K562 (cell line): Measurements from ENCODE around the gene CGB8. TPM values are rescaled to one million over a fixed set of nuclear protein-coding genes. Genes with fewer than 3 reads are reported as not detected.

Experiments
- ARID1B ChIP-seq: fragments of 450-650 bp; IDR thresholded peaks from 2 replicates; pipeline ENCODE4 v1.6.1; 2016; ENCODE audit warnings: antibody characterized with exemption, mild to moderate bottlenecking, inconsistent platforms
- BCOR ChIP-seq: fragments of 450-650 bp; IDR thresholded peaks from 2 replicates; pipeline ENCODE4 v1.6.1; 2016
- CBFA2T2 ChIP-seq: fragments of 450-650 bp; conservative IDR thresholded peaks from 2 replicates; pipeline ENCODE4 v1.6.1; 2017; ENCODE audit warnings: mild to moderate bottlenecking
- CEBPB ChIP-seq: fragments of 450-650 bp; IDR thresholded peaks from 2 replicates; pipeline ENCODE4 v1.6.1; 2016; ENCODE audit warnings: missing genetic modification characterization, missing compliant biosample characterization
- EGR1 ChIP-seq: fragments of 450-650 bp; conservative IDR thresholded peaks from 2 replicates; pipeline ENCODE4 v1.6.1; 2017; ENCODE audit warnings: mild to moderate bottlenecking
- FOXJ2 ChIP-seq: fragments of 200-800 bp; sonication (Bioruptor generic); IDR thresholded peaks from 2 replicates; pipeline ENCODE4 v1.6.1; 2016; ENCODE audit warnings: missing genetic modification characterization, missing compliant biosample characterization
- HMBOX1 ChIP-seq: sonication (generic); IDR thresholded peaks from 2 replicates; pipeline ENCODE4 v1.6.1; 2016
- JUN ChIP-seq, 2 experiments: sonication (generic) in 1 of 2; formaldehyde crosslinking in 1 of 2; IDR thresholded peaks; 2 replicates each; pipeline versions ENCODE4 v1.6.1 to v1.8.0; 2012 to 2022; ENCODE audit warnings: borderline replicate concordance in 2 of 2, mild to moderate bottlenecking in 2 of 2, improper control_type of control experiment in 1 of 2, low read depth in 1 of 2, low read length in 1 of 2, missing genetic modification reagents in 1 of 2
- LCOR ChIP-seq: sonication (generic); formaldehyde crosslinking; IDR thresholded peaks from 2 replicates; pipeline ENCODE4 v1.8.0; 2022; ENCODE audit warnings: mild to moderate bottlenecking, missing genetic modification reagents
- NBN ChIP-seq: fragments of 450-650 bp; IDR thresholded peaks from 2 replicates; pipeline ENCODE4 v1.6.1; 2016; ENCODE audit warnings: low read depth, mild to moderate bottlenecking
- NR2F6 ChIP-seq: fragments of 450-650 bp; formaldehyde crosslinking; IDR thresholded peaks from 2 replicates; pipeline ENCODE4 v1.4.0; 2020; ENCODE audit warnings: mild to moderate bottlenecking
- POLR2B ChIP-seq: fragments of 450-650 bp; IDR thresholded peaks from 2 replicates; pipeline ENCODE4 v1.6.1; 2018; ENCODE audit warnings: low read depth; ENCODE audit not compliant: partially characterized antibody
- SUPT5H ChIP-seq: fragments of 450-650 bp; IDR thresholded peaks from 2 replicates; pipeline ENCODE4 v1.6.1; 2016
- TBP ChIP-seq: optimal IDR thresholded peaks from 2 replicates; pipeline ENCODE3; 2011; ENCODE audit warnings: low read depth, low read length, improper control_type of control experiment
- TSHZ1 ChIP-seq: fragments of 250-450 bp; sonication (Bioruptor Pico); IDR thresholded peaks from 2 replicates; pipeline ENCODE4 v1.4.0; 2020; ENCODE audit warnings: mild to moderate bottlenecking, moderate library complexity
- U2AF1 ChIP-seq: fragments of 200-400 bp; formaldehyde crosslinking; optimal IDR thresholded peaks from 2 replicates; pipeline ENCODE3; 2017; ENCODE audit warnings: mild to moderate bottlenecking, low read depth, low read length, moderate library complexity
- ZC3H11A ChIP-seq: IDR thresholded peaks from 2 replicates; pipeline ENCODE4 v1.6.1; 2012; ENCODE audit warnings: low read depth, low read length, improper control_type of control experiment
- ZKSCAN1 ChIP-seq: fragments of 150-350 bp; IDR thresholded peaks from 2 replicates; pipeline ENCODE4 v1.6.1; 2016; ENCODE audit warnings: low read depth, low read length
- ZNF224 ChIP-seq: sonication (generic); formaldehyde crosslinking; IDR thresholded peaks from 2 replicates; pipeline ENCODE4 v1.8.0; 2022; ENCODE audit warnings: mild to moderate bottlenecking, missing genetic modification reagents
- ZNF695 ChIP-seq: fragments of 450-650 bp; formaldehyde crosslinking; IDR thresholded peaks from 2 replicates; pipeline ENCODE4 v1.4.0; 2020; ENCODE audit warnings: mild to moderate bottlenecking, moderate library complexity
- ZNF707 ChIP-seq: fragments of 250-450 bp; sonication (Bioruptor Pico); conservative IDR thresholded peaks from 2 replicates; pipeline ENCODE4 v1.8.0; 2022; ENCODE audit warnings: inconsistent platforms, mild to moderate bottlenecking, moderate library complexity
- polyA plus RNA-seq, 8 experiments: library from polyadenylated mRNA; depleted of rRNA in 4 of 8; stranded (reverse) in 5 of 8; unstranded in 3 of 8; fragments of >200 nt; fragmentation: Nextera tagmentation in 2 of 8; fragmentation: Illumina TruSeq in 1 of 8; extraction: Ambion mirVana in 2 of 8; extraction: Trizol in 1 of 8; gene quantifications; 2 replicates each; pipeline versions ENCODE4 v1.2.1 to v1.2.3, GENCODE V29; 2011 to 2014; ENCODE audit warnings: inconsistent platforms in 1 of 8, missing spikeins in 1 of 8
- total RNA-seq, 7 experiments: library from RNA; depleted of rRNA in 6 of 7; stranded (reverse); fragments of >200 nt in 6 of 7; fragmentation: Illumina TruSeq in 2 of 7; extraction: Trizol in 2 of 7; gene quantifications; 2 replicates each; pipeline versions ENCODE4 v1.2.1 to v1.2.3, GENCODE V29; 2011 to 2021; ENCODE audit warnings: low replicate concordance in 1 of 7

The CGB8 gene
- total and polyA plus RNA-seq, 9 of the 15 experiments (the other 6 are each of a cell fraction or from before 2014, with no cell fraction given), result not detected

- TF ChIP-seq HMBOX1, result peak; percentile 77; the same call in 1 of the 2 replicates
- TF ChIP-seq FOXJ2 (tag), result no peak
- TF ChIP-seq JUN (IDR thresholded peaks at IDR 0.05; ENCODE audit: borderline replicate concordance, low read depth, low read length), result no peak
- no peak for TF ChIP-seq JUN (CRISPR knock-in tag; IDR thresholded peaks at IDR 0.05; ENCODE audit: borderline replicate concordance)
- 0 out of 2 replicates have a peak, but pooled peaks have one; percentile 35 for TF ChIP-seq CBFA2T2
- TF ChIP-seq CEBPB, result 0 out of 2 replicates have a peak, but pooled peaks have one; percentile 34
- no peak for TF ChIP-seq ZKSCAN1
- no peak for TF ChIP-seq BCOR
- 0 out of 2 replicates have a peak, but pooled peaks have one; percentile 23 for TF ChIP-seq EGR1
- TF ChIP-seq POLR2B, result no peak
- TF ChIP-seq LCOR (CRISPR knock-in tag), result no peak
- TF ChIP-seq ZNF707 (CRISPR knock-in tag), result no peak
- no peak for TF ChIP-seq U2AF1
- no peak for TF ChIP-seq ZNF224 (CRISPR knock-in tag)
- no peak for TF ChIP-seq SUPT5H
- TF ChIP-seq NR2F6, result no peak
- no peak for TF ChIP-seq ZC3H11A
- TF ChIP-seq NBN, result no peak
- no peak for TF ChIP-seq TSHZ1 (CRISPR knock-in tag)
- no peak for TF ChIP-seq TBP
- TF ChIP-seq ARID1B, result peak; percentile 30; the same call in 1 of the 2 replicates
- no peak for TF ChIP-seq ZNF695
These were observed 32.4 kb upstream of the CGB8 start (continued) for GRCh38 chr19:49081273-49081672.
